ENCODE data around the gene NIPAL3. TPM values are rescaled to one million over a fixed set of nuclear protein-coding genes. Genes with fewer than 3 reads are reported as not detected.
"Not testable (repeated sequence)": the region's sequence is repeated elsewhere in the genome, so short reads cannot be mapped to it uniquely, and the experiment has no call there.

Gene NIPAL3
- polyA plus RNA-seq, 1 donor from 2014 or later = 9.6 TPM

DNA sequence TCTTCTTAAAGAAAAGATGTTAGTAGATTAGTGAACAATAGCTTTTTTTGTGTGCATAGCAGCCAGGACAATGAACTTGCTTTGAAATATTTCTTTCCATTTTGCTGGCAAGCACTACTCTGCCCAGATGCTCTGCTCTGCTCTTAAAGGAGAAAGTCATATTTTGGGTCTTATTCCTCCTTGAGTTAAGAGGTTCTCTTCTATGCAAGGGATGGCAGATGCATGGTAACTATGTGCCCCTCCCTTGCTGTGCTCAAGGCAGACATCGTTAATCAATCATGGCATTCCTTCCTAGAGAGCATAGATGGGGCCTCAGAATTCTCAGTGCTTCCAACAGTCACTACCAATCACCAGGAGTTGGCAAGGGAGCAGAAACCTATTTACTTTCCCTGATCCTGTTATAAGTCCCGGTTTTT lies 27.6 kb downstream of the NIPAL3 start:
- Histone ChIP-seq H4K20me1 (ENCODE audit: insufficient read depth) (no peaks in the 10 kb centered on the region), H3K79me2 (replicated peaks; ENCODE audit: insufficient read depth, low read length) (no peaks in the 10 kb centered on the region), H3K4me2 (ENCODE audit: low read length) (no peak overlapping the region), H3F3A (ENCODE audit: insufficient read depth, low read length, poor library complexity, severe bottlenecking) (no peaks in the 10 kb centered on the region), H3K36me3 (ENCODE audit: insufficient read depth, low read length) (no peaks in the 10 kb centered on the region), H3K27ac (ENCODE audit: low read length) (no peak overlapping the region), H3K4me3 (ENCODE audit: low read length) (no peak overlapping the region), H3K9me3 (ENCODE audit: low read length) (no peaks in the 10 kb centered on the region), H3K27me3 (ENCODE audit: insufficient read depth, low read depth, low read length) (no peaks in the 10 kb centered on the region), H3K9ac (ENCODE audit: low read length) (no peak overlapping the region), H3K9me2 (ENCODE audit: insufficient read depth, low read length) (no peaks in the 10 kb centered on the region), H2AFZ (ENCODE audit: low read depth, low read length) (no peak overlapping the region)
- no peak for TF ChIP-seq REST (IDR thresholded peaks at IDR 0.05; ENCODE audit: borderline replicate concordance)

DNA sequence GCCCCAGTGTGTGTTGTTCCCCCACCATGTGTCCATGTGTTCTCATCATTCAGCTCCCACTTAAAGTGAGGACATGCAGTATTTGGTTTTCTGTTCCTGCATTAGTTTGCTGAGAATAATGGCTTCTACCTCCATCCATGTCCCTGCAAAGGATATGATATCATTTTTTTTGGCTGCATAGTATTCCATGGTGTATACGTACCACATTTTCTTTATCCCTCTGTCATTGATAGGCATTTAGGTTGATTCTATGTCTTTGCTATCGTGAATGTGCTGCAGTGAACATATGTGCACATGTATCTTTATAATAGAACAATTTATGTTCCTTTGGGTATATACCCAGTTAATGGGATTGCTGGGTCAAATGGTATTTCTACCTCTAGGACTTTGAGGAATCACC lies 30.8 kb downstream of the NIPAL3 start:
- H3K27me3 ChIP-seq (ENCODE audit: insufficient read depth, low read depth, low read length); H4K20me1 ChIP-seq (ENCODE audit: insufficient read depth); H3K9ac ChIP-seq (ENCODE audit: low read length); H3K9me3 ChIP-seq (ENCODE audit: low read length); H3K4me3 ChIP-seq (ENCODE audit: low read length); H3K79me2 ChIP-seq (replicated peaks; ENCODE audit: insufficient read depth, low read length); H3K36me3 ChIP-seq (ENCODE audit: insufficient read depth, low read length); H3F3A ChIP-seq (ENCODE audit: insufficient read depth, low read length, poor library complexity, severe bottlenecking); H3K4me2 ChIP-seq (ENCODE audit: low read length); H2AFZ ChIP-seq (ENCODE audit: low read depth, low read length); H3K27ac ChIP-seq (ENCODE audit: low read length); H3K9me2 ChIP-seq (ENCODE audit: insufficient read depth, low read length): not testable (repeated sequence)

GRCh38 chr1:24450316-24450715 lies 34.7 kb downstream of the NIPAL3 start:
- Histone ChIP-seq H3F3A (ENCODE audit: insufficient read depth, low read length, poor library complexity, severe bottlenecking) (no peaks in the 10 kb centered on the region), H3K27me3 (ENCODE audit: insufficient read depth, low read depth, low read length) (no peaks in the 10 kb centered on the region), H3K79me2 (replicated peaks; ENCODE audit: insufficient read depth, low read length) (no peaks in the 10 kb centered on the region), H3K4me2 (ENCODE audit: low read length) (no peak overlapping the region), H3K9me3 (ENCODE audit: low read length) (no peaks in the 10 kb centered on the region), H3K9me2 (ENCODE audit: insufficient read depth, low read length) (no peaks in the 10 kb centered on the region), H3K4me3 (ENCODE audit: low read length) (no peak overlapping the region), H3K9ac (ENCODE audit: low read length) (no peak overlapping the region), H2AFZ (ENCODE audit: low read depth, low read length) (no peak overlapping the region), H4K20me1 (ENCODE audit: insufficient read depth) (no peaks in the 10 kb centered on the region), H3K27ac (ENCODE audit: low read length) (no peak overlapping the region), H3K36me3 (ENCODE audit: insufficient read depth, low read length) (no peaks in the 10 kb centered on the region)
- no peak for TF ChIP-seq POLR2AphosphoS5 (IDR thresholded peaks at IDR 0.05)
- TF ChIP-seq, protein P1, sequence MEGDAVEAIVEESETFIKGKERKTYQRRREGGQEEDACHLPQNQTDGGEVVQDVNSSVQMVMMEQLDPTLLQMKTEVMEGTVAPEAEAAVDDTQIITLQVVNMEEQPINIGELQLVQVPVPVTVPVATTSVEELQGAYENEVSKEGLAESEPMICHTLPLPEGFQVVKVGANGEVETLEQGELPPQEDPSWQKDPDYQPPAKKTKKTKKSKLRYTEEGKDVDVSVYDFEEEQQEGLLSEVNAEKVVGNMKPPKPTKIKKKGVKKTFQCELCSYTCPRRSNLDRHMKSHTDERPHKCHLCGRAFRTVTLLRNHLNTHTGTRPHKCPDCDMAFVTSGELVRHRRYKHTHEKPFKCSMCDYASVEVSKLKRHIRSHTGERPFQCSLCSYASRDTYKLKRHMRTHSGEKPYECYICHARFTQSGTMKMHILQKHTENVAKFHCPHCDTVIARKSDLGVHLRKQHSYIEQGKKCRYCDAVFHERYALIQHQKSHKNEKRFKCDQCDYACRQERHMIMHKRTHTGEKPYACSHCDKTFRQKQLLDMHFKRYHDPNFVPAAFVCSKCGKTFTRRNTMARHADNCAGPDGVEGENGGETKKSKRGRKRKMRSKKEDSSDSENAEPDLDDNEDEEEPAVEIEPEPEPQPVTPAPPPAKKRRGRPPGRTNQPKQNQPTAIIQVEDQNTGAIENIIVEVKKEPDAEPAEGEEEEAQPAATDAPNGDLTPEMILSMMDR (IDR thresholded peaks at IDR 0.05; ENCODE audit: poor library complexity, severe bottlenecking) = no peak
- TF ChIP-seq SMC3 (conservative IDR thresholded peaks at IDR 0.05; ENCODE audit: poor library complexity) = no peak
- TF ChIP-seq RAD21 (conservative IDR thresholded peaks at IDR 0.05) = no peak
- no peak for TF ChIP-seq MXI1 (conservative IDR thresholded peaks at IDR 0.05; ENCODE audit: poor library complexity, severe bottlenecking)
- TF ChIP-seq EP300 (conservative IDR thresholded peaks at IDR 0.05; ENCODE audit: poor library complexity, severe bottlenecking) = no peak
- TF ChIP-seq EZH2 (IDR thresholded peaks at IDR 0.05; ENCODE audit: borderline replicate concordance, insufficient read depth, low read length, poor library complexity, severe bottlenecking) = no peak
- no peak for TF ChIP-seq TAF1 (IDR thresholded peaks at IDR 0.05; ENCODE audit: low read depth)
- TF ChIP-seq REST (IDR thresholded peaks at IDR 0.05; ENCODE audit: borderline replicate concordance) = no peak
